ENCODE measurements around the gene TP63. TPM values are rescaled to one million over a fixed set of nuclear protein-coding genes. Genes with fewer than 3 reads are reported as not detected.

Gene TP63
- total RNA-seq, 4 donors from 2014 or later = 302 to 485 (median 319) TPM

- TF ChIP-seq POLR2A (IDR thresholded peaks at IDR 0.05) (no peak), POLR2AphosphoS5 (IDR thresholded peaks at IDR 0.05) (no peak), CTCF (IDR thresholded peaks at IDR 0.05) (no peak), EP300 (IDR thresholded peaks at IDR 0.05) (no peak)
- Histone ChIP-seq H3K27ac (no peak overlapping the region), H3K4me3 (no peak overlapping the region), H3K36me3 (no peaks in the 10 kb centered on the region), H3K9me3 (no peaks in the 10 kb centered on the region), H3K4me1 (peaks cover 40% of the 10 kb centered on the region), H3K27me3 (no peaks in the 10 kb centered on the region)
- WGBS = 61% methylated on average over 6 of the region's 6 CpGs
- DNase-seq (ENCODE audit: low spot score in 2 of 2) = no peak
Observed at GRCh38 chr3:189776149-189776824, 145.1 kb downstream of the TP63 start.

- no peak for DNase-seq (ENCODE audit: low spot score in 2 of 2)
- Histone ChIP-seq H3K27ac (no peak overlapping the region), H3K36me3 (no peaks in the 10 kb centered on the region), H3K27me3 (no peaks in the 10 kb centered on the region), H3K4me1 (peaks cover 31% of the 10 kb centered on the region), H3K9me3 (no peaks in the 10 kb centered on the region), H3K4me3 (no peak overlapping the region)
- 79% methylated on average over 5 of the region's 5 CpGs for WGBS
- TF ChIP-seq EP300 (IDR thresholded peaks at IDR 0.05) (no peak), POLR2A (IDR thresholded peaks at IDR 0.05) (no peak), CTCF (IDR thresholded peaks at IDR 0.05) (no peak), POLR2AphosphoS5 (IDR thresholded peaks at IDR 0.05) (no peak)
Observed at GRCh38 chr3:189778340-189778950, 147.3 kb downstream of the TP63 start.

- H3K27ac ChIP-seq = peak overlapping the region; percentile 43
- TF ChIP-seq POLR2A (IDR thresholded peaks at IDR 0.05) (no peak), POLR2AphosphoS5 (IDR thresholded peaks at IDR 0.05) (no peak), CTCF (IDR thresholded peaks at IDR 0.05) (no peak), EP300 (IDR thresholded peaks at IDR 0.05) (no peak)
Observed at GRCh38 chr3:189779166-189779565, 148.0 kb downstream of the TP63 start.

GRCh38 chr3:189780546-189781270, 149.5 kb downstream of the TP63 start:
- peak overlapping the region; percentile 20 for H3K27ac ChIP-seq
- DNase-seq (ENCODE audit: low spot score in 2 of 2) = no peak
- TF ChIP-seq POLR2A (IDR thresholded peaks at IDR 0.05) (no peak), EP300 (IDR thresholded peaks at IDR 0.05) (no peak), POLR2AphosphoS5 (IDR thresholded peaks at IDR 0.05) (no peak), CTCF (IDR thresholded peaks at IDR 0.05) (no peak)
- WGBS = 51% methylated on average over 6 of the region's 6 CpGs
- H3K4me1 ChIP-seq = peaks cover 29% of the 10 kb centered on the region
- H3K4me3 ChIP-seq = no peak overlapping the region
- no peaks in the 10 kb centered on the region for H3K9me3 ChIP-seq
- H3K36me3 ChIP-seq = no peaks in the 10 kb centered on the region
- no peaks in the 10 kb centered on the region for H3K27me3 ChIP-seq

More at GRCh38 chr3:189779166-189779565, 148.0 kb downstream of the TP63 start:
- DNase-seq (ENCODE audit: low spot score in 2 of 2) = no peak
- Histone ChIP-seq H3K9me3 (no peaks in the 10 kb centered on the region), H3K4me1 (peaks cover 29% of the 10 kb centered on the region), H3K27me3 (no peaks in the 10 kb centered on the region), H3K36me3 (no peaks in the 10 kb centered on the region), H3K4me3 (no peak overlapping the region)
- 42% methylated on average over 3 of the region's 3 CpGs for WGBS

GRCh38 chr3:189781415-189781814, 150.2 kb downstream of the TP63 start:
- Histone ChIP-seq H3K36me3 (no peaks in the 10 kb centered on the region), H3K4me3 (no peak overlapping the region), H3K9me3 (no peaks in the 10 kb centered on the region), H3K27ac (no peak overlapping the region), H3K27me3 (no peaks in the 10 kb centered on the region), H3K4me1 (peaks cover 29% of the 10 kb centered on the region)
- no peak for DNase-seq (ENCODE audit: low spot score in 2 of 2)
- 48% methylated on average over 6 of the region's 6 CpGs for WGBS
- TF ChIP-seq POLR2A (IDR thresholded peaks at IDR 0.05) (no peak), CTCF (IDR thresholded peaks at IDR 0.05) (no peak), POLR2AphosphoS5 (IDR thresholded peaks at IDR 0.05) (no peak), EP300 (IDR thresholded peaks at IDR 0.05) (no peak)
